HG02642 (cell line): Measurements from ENCODE around the gene ARFGEF2.

Experiments used
- ATAC-seq: cut with Tn5 transposase; IDR thresholded peaks from one replicate; pipeline ENCODE4 v1.9.1; 2021; ENCODE audit warnings: mild to moderate bottlenecking; ENCODE audit not compliant: unreplicated experiment, poor library complexity

Gene ARFGEF2

DNA sequence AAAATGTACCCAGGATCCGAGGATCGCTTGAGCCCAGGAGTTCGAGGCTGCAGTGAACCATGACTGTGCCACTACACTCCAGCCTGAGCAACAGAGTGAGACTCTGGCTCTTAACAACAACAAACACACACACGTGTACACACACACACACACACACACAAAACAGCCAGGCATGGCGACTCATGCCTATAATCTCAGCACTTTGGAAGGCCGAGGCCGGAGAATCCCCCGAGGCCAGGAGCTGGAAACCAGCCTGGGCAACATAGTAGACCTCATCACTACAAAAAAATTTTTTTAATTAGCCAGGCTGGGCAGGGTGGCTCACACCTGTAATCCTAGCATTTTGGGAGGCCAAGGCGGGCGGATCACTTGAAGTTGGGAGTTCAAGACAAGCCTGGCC is 23.3 kb upstream of the ARFGEF2 start:
- ATAC-seq: no peak

GRCh38 chr20:48898896-48899530 is 22.5 kb upstream of the ARFGEF2 start:
- no peak for ATAC-seq

- no peak for ATAC-seq
These were observed 21.6 kb upstream of the ARFGEF2 start for GRCh38 chr20:48899881-48900280.

- ATAC-seq: no peak
These were observed 20.2 kb upstream of the ARFGEF2 start for GRCh38 chr20:48901326-48901725.

DNA sequence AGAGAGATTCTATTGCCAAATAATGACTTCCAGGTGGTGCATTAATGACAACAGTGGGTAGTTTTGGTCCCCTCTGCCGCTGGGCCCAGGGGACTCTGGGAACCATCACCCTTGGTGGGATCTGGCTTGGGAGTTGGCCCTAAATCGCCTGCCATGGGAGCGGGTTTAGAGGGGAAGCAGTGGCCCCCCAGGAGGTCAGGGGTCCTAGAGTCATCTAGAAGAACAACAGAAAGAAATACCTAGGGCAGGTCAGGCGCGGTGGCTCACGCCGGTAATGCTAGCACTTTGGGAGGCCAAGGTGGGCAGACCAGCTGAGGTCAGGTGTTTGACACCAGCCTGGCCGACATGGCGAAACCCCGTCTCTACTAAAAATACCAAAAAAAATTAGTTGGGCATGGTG is 17.8 kb upstream of the ARFGEF2 start:
- no peak for ATAC-seq

DNA sequence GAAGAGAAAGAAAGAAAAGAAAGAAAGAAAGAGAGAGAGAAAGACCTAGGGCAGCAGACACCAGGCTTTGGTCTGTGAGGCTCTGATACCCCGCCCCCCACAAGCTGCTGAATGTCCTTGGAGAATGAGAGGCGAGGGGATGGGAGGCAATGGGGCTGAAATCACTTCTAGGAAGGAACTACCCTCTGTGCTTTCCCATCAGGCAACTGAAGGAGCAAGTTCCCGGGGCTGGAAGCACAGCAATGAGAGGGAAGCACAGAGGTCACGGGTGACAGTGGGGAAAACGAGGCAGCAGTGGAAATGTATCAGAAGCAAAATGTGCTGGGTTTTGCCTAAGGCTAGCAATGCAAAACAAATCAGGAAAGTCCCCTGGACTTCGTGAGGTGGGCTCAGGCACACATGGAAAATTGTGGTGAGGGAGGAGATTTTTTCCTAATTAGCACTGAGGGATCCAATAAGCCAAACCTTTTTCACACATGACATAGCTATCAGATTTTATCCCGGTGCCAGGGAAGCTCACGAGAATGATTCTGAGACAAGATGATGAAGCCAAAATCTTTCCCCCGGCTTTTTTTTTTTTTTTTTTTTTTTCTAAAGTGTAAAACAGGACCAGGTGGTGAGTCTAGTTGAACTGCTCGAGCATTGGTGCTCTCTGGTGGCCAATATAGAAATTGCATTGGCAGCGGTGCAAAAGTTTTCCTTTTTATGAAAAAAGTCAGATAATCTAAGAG is 16.8 kb upstream of the ARFGEF2 start:
- no peak for ATAC-seq

GRCh38 chr20:48905297-48905647 is 16.2 kb upstream of the ARFGEF2 start:
- no peak for ATAC-seq

DNA sequence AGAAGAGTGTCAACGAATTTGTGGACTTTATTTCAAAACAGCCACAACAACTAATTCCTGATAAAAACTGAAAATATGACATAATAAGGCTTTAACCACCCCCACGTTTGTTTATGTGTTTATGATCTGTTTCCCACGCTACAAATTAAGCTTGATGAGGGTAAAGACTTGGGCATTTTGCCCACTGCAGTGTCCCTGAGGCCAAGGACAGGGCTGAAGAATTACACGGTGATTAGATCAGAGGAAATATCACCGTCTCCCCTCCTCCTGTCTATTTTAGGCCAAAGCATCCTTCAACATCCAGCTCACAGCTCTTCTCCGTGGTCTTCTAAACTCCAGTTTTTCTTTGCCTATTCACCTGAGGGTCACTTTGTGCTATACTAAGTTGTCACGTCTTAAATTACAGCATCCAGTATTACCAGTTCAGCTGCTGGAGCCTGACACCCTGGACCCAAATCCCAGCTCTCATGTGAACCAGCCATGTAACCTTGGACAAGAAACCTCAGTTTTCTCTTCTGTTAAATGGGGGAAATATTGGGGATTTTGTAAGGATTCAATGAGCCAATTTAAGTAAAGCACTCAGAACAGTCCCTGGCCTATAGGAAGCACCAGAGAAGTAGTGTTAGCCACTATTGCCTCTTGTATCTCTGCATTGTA is 15.2 kb upstream of the ARFGEF2 start:
- no peak for ATAC-seq

- ATAC-seq: no peak
These were observed 12.7 kb upstream of the ARFGEF2 start for GRCh38 chr20:48908656-48909319.

DNA sequence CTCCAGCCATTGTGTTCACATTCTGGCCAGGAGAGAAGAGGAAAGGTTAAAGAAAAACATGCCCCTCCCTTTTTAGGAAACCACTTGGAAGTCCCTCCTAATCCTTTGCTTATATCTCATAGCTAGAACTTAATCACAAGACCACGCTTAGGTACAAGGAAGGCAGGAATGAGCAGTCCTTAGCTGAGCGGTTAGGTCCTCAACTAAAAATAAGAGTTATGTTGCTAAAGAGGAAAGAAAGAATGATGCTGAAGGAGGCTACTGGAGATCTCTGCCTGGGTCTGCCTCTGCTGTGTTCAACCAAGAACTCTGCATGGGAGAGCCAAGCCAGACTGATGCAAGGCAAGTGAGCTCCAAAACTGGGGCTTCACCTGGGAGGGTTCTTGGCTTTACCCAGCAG is 11.6 kb upstream of the ARFGEF2 start:
- ATAC-seq: no peak

- no peak for ATAC-seq
These were observed 11.1 kb upstream of the ARFGEF2 start for GRCh38 chr20:48910347-48910781.

- ATAC-seq: peak; percentile 90
These were observed 9.4 kb upstream of the ARFGEF2 start for GRCh38 chr20:48912065-48912464.

DNA sequence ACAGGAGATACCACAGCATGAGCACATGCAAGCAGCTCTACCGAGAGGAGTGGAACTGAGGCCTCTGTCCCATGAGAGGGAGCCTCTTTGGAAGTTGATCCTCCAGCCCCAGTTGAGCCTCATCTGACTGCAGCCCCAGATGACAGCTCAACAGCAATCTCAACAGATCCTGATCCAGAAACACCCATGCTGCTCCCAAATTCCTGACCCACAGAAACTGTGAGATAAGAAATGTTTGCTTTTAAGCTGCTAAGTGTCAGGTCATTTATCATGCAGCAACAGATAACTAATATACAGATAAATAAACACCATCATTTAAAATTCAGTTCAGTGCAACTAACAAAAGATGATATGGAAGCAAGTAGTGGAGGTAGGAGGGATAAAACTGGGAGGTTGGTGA is 4.8 kb upstream of the ARFGEF2 start:
- no peak for ATAC-seq

- ATAC-seq: no peak
These were observed 2.1 kb upstream of the ARFGEF2 start for GRCh38 chr20:48919336-48919881.

- no peak for ATAC-seq
These were observed 1.5 kb upstream of the ARFGEF2 start for GRCh38 chr20:48919882-48920526.

GRCh38 chr20:48920527-48921167 is 864 bp upstream of the ARFGEF2 start:
- ATAC-seq: no peak

- peak; percentile 56 for ATAC-seq
These were observed 641 bp downstream of the ARFGEF2 start for GRCh38 chr20:48921883-48922820.

DNA sequence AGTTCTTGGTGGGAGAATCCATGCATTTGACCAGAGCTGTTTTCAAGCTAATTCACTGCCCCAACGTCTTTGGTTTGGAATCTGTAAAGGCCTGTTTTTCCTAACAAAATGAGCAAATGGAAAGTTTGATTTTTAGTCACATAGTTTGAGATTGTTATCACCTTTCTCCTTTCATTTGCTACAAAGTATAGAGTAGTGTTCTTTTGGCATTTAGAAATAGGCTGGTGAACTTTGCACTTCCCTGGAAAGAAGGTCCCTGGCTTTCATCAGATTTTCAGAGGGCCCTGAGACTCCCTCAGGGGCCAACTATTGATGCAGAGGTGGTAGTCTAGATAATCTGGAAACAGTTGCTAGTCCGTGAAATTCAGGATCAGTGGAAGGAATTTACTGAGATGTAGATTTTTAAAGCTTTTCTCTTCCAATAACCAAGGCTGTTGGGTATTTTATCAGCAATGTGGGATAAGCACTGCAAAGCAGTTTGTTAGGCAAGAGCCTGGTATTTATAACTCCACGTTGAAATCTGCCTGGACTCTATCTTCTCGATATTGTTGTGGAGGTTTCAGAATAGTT is 1.7 kb downstream of the ARFGEF2 start:
- ATAC-seq: no peak

DNA sequence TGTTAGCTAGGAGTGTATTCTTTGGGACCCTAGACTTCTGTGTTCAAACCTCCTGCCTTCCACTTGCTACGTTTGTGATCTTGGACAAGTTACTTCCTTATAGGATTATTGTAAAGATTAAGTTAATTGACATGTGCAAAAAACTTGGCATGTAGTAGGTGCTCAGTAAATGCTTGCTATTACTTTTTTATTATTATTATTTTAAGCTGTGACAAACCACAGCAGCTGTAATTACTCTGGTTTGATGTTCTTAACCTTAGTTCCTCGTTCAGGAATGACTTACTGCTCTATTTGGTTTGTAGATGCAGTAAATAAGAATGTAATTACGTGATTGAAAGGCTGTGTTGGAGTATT is 3.2 kb downstream of the ARFGEF2 start:
- ATAC-seq: no peak
